Gastrocnemius medialis (tissue), 4 donors: ENCODE measurements around the gene CDK17. TPM values are rescaled to one million over a fixed set of nuclear protein-coding genes. Genes with fewer than 3 reads are reported as not detected.
A peak's percentile ranks its signal among the peaks of the same experiment; 100 is the strongest.

Experiments used
- ATAC-seq, 2 donors: fragments of 150-250 bp; one replicate each; pipeline ENCODE4 v1.9.1; 2016
- DNase-seq, 2 donors: peaks; one replicate each; pipeline ENCODE4 v3.0.0-alpha.2; 2019
- H3K27ac ChIP-seq, 4 donors: fragments of 200-600 bp; sonication (generic); 1 replicate in 1 of 4; 2 replicates in 3 of 4; pipeline ENCODE4 v1.5.1; 2016 to 2018; ENCODE audit warnings: mild to moderate bottlenecking in 2 of 4, moderate library complexity in 1 of 4
- H3K27me3 ChIP-seq, 3 donors: fragments of 200-600 bp; sonication (generic) in 2 of 3; 1 replicate in 1 of 3; 2 replicates in 2 of 3; pipeline versions ENCODE4 v1.5.1 to v1.6.0; 2016 to 2019; ENCODE audit warnings: mild to moderate bottlenecking in 1 of 3, moderate library complexity in 1 of 3
- H3K36me3 ChIP-seq, 2 donors: fragments of 200-600 bp; sonication (generic) in 1 of 2; one replicate each; pipeline ENCODE4 v1.5.1; 2017 to 2018
- H3K4me1 ChIP-seq, 2 donors: fragments of 200-600 bp; sonication (generic) in 1 of 2; one replicate each; pipeline ENCODE4 v1.5.1; 2016 to 2017; ENCODE audit warnings: mild to moderate bottlenecking in 2 of 2
- H3K4me3 ChIP-seq, 4 donors: fragments of 200-600 bp; sonication (generic) in 3 of 4; 1 replicate in 1 of 4; 2 replicates in 3 of 4; pipeline ENCODE4 v1.5.1; 2016 to 2019; ENCODE audit warnings: mild to moderate bottlenecking in 2 of 4
- H3K9me3 ChIP-seq, 3 donors: fragments of 200-600 bp; sonication (generic) in 2 of 3; 1 replicate in 1 of 3; 2 replicates in 2 of 3; pipeline ENCODE4 v1.5.1; 2016 to 2019
- POLR2A ChIP-seq, 2 donors: fragments of 450-650 bp; IDR thresholded peaks; one replicate each; pipeline ENCODE4 v1.6.1; 2017; ENCODE audit warnings: antibody characterized with exemption in 2 of 2, mild to moderate bottlenecking in 2 of 2, moderate library complexity in 2 of 2
- in situ Hi-C, 4 donors: fragments of 200-750 bp; cut with MboI; loops; one replicate each; pipeline versions ENCODE4 v1.15.0 to v1.8.0; 2017; ENCODE audit warnings: low sequenced_read_pairs in 4 of 4
- intact Hi-C: fragments of 100-400 bp; cut with DNase I; formaldehyde crosslinking; loops from one replicate; pipeline ENCODE4 v1.15.1; 2023; ENCODE audit warnings: low total_unique reads
- total RNA-seq, 4 donors: library from RNA; depleted of rRNA; stranded (reverse); fragments of >200 nt; gene quantifications; one replicate each; pipeline versions ENCODE4 v1.1.0 to v1.2.3, GENCODE V29; 2016
- TF ChIP-seq, protein P1 (sequence below), 5 experiments: fragments of 450-650 bp in 3 of 5; fragments of 200-600 bp in 2 of 5; sonication (generic) in 2 of 5; IDR thresholded peaks in 4 of 5; conservative IDR thresholded peaks in 1 of 5; 1 replicate in 4 of 5; 2 replicates in 1 of 5; pipeline ENCODE4 v1.5.1; 2016 to 2019; ENCODE audit warnings: antibody characterized with exemption in 5 of 5, mild to moderate bottlenecking in 3 of 5, moderate library complexity in 3 of 5

CDK17 gene
- total RNA-seq, 4 donors from 2014 or later, result 10.9 to 25.1 (median 20.9) TPM

DNA sequence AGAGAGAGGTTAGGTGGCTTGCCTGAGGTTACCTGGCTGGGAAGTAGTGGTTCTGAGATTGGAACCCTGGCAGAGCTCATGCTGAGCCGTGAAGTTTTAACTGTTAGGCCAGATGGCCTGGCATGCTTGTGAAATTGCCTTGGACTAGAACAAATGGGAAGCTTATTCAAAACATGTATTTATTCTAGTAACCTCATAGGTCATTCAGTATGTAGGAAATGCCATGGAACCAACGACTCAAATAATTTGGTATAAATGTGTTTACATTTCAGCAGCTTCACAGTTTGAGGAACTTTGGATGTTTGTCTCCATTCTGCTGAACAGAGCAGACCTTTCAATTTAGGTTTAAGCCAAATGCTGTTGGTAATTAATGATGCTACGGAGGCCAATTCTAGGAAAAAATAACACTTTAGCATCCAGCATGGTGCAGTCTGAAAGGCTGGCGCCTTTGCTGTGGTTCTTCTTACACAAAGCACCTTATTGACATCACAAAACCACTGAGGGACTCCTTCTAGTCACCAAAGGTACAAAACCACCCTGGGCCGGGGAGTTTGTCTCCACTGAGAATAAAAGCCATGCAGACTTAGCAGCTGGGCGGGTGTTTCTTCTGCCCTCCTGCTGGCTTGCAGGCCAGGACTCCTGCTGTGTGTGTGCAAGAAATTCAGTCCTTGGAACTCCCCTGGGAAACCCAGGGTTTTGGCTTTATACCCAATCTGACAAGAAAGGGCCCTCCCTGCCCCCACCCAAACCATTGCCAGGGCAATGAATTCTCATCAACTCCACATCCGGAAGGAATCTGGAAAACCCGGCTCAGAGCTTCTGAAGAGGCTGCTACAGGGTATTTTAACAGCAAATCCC, 141.9 kb downstream of the CDK17 start:
- DNase-seq (no peak), ATAC-seq (peak; percentile 36 to 47)
- Histone ChIP-seq H3K9me3 (no peaks in the 10 kb centered on the region), H3K4me3 (no peak overlapping the region), H3K4me1 (peaks cover 0 to 12% of the 10 kb centered on the region in 2 donors), H3K36me3 (peaks cover 0 to 11% of the 10 kb centered on the region in 2 donors), H3K27ac (peak overlapping the region in 3 of 4 donors; percentile 40 to 42 (median 42)), H3K27me3 (no peaks in the 10 kb centered on the region)
- in situ Hi-C loops, result no loop called here
- intact Hi-C loops, result no loop called here
- no peak for TF ChIP-seq POLR2A (IDR thresholded peaks at IDR 0.05)
- TF ChIP-seq, protein P1, sequence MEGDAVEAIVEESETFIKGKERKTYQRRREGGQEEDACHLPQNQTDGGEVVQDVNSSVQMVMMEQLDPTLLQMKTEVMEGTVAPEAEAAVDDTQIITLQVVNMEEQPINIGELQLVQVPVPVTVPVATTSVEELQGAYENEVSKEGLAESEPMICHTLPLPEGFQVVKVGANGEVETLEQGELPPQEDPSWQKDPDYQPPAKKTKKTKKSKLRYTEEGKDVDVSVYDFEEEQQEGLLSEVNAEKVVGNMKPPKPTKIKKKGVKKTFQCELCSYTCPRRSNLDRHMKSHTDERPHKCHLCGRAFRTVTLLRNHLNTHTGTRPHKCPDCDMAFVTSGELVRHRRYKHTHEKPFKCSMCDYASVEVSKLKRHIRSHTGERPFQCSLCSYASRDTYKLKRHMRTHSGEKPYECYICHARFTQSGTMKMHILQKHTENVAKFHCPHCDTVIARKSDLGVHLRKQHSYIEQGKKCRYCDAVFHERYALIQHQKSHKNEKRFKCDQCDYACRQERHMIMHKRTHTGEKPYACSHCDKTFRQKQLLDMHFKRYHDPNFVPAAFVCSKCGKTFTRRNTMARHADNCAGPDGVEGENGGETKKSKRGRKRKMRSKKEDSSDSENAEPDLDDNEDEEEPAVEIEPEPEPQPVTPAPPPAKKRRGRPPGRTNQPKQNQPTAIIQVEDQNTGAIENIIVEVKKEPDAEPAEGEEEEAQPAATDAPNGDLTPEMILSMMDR (IDR thresholded peaks at IDR 0.05 in 4 of 5, conservative IDR thresholded peaks at IDR 0.05 in 1 of 5), result no peak

DNA sequence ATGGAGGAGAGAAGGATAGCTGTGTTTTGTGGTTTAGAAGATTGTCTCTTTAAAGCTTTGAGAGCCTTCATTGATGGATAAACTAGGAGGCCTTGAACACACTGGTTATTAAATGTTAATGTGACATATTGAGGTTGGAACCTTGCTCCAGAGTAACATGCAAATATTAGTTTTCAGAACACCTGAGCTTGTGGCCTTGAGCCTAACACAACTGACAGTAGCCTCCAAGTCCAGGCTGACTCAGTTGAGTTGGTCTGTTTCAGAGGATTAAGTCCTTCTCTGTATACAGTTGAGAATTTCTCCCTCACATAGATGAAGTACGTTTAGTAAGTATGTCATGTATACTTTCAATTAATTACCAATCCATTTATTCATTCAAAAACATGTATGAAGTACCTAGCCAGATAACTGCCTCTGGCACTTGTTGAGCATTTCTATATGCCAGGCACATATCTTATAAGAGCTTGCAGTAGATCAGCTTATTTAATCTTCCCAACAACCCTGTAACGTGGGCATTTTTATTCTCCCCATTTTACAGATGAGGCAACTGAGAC, 142.6 kb downstream of the CDK17 start:
- Histone ChIP-seq H3K4me3 (no peak overlapping the region), H3K4me1 (peaks cover 0 to 12% of the 10 kb centered on the region in 2 donors), H3K27ac (peak overlapping the region in 3 of 4 donors; percentile 40 to 57 (median 42)), H3K9me3 (no peaks in the 10 kb centered on the region), H3K36me3 (peaks cover 0 to 11% of the 10 kb centered on the region in 2 donors), H3K27me3 (no peaks in the 10 kb centered on the region)
- intact Hi-C loops, result no loop called here
- no peak for ATAC-seq
- in situ Hi-C loops, result no loop called here
- no peak for DNase-seq
- no peak for TF ChIP-seq POLR2A (IDR thresholded peaks at IDR 0.05)
- TF ChIP-seq, protein P1 (IDR thresholded peaks at IDR 0.05 in 4 of 5, conservative IDR thresholded peaks at IDR 0.05 in 1 of 5), result no peak

DNA sequence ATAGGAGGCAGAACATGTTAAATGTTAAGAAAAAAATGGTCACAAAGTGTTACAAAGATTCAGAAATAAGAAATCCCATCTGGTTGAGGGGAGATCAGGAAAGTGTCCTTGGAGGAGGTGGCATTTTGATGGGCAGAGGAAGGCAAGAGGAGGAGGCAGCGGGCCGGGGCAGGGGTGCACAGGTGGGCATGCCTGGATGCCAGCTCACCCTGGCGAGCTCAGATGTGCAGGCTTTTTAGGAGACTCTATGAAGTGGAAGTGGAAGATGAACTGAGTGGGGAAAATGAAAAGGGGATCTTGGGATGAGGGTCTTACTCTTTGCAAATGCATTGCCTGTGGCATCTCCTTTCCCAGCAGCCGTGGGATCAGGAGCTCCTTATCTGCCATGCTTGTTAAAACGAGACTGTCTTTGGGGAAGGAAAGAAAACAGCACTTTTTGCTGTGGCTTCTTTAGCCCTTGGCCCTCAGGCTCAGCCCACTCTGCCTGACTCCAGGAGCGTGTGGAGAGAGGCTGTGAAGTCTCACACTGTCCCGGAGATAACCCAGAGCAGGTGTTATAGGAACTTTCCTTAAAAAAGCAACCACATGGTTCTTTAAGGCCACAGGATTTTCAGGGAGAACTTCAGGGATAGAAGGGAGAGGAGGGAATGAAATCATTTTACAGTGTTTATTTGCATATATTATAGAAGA, 143.4 kb downstream of the CDK17 start:
- Histone ChIP-seq H3K9me3 (no peaks in the 10 kb centered on the region), H3K36me3 (peaks cover 0 to 11% of the 10 kb centered on the region in 2 donors), H3K27ac (peak overlapping the region in 2 of 4 donors; percentile 57 to 71), H3K4me1 (peaks cover 0 to 12% of the 10 kb centered on the region in 2 donors), H3K4me3 (no peak overlapping the region), H3K27me3 (no peaks in the 10 kb centered on the region)
- in situ Hi-C loops, result no loop called here
- no peak for ATAC-seq
- TF ChIP-seq, protein P1 (IDR thresholded peaks at IDR 0.05 in 4 of 5, conservative IDR thresholded peaks at IDR 0.05 in 1 of 5), result no peak
- no peak for TF ChIP-seq POLR2A (IDR thresholded peaks at IDR 0.05)
- intact Hi-C loops, result no loop called here
- DNase-seq, result no peak

DNA sequence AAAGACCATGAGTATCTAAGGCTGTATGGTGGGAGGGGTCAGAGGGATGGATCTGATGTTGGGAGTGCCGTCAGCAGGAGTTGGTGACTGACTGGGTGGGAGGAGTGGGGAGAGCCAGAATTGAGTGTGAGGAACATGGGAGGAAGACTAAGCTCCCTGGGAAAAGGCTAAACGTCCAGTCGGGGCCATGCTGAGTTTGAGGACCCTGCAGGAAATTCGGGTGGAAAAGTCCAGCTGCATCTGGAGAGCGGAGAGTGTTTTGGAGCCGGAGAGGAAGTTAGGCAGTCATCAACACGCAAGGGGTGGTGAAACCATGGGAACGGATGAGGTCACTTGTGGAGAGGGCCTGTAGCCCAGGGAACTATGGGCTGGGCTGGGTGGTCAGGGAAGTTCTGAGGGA, 145.2 kb downstream of the CDK17 start:
- DNase-seq (peak; percentile 53 to 54), ATAC-seq (peak; percentile 68 to 77)
- peaks cover 0 to 12% of the 10 kb centered on the region in 2 donors for H3K4me1 ChIP-seq
- in situ Hi-C loops (no loop called here), intact Hi-C loops (no loop called here)
- H3K36me3 ChIP-seq, result no peaks in the 10 kb centered on the region
- peak overlapping the region; percentile 53 to 73 (median 64) for H3K27ac ChIP-seq
- no peak overlapping the region for H3K4me3 ChIP-seq
- no peaks in the 10 kb centered on the region for H3K27me3 ChIP-seq
- peak in 1 of 2 donors; percentile 16 for TF ChIP-seq POLR2A (IDR thresholded peaks at IDR 0.05)
- TF ChIP-seq, protein P1 (IDR thresholded peaks at IDR 0.05 in 4 of 5, conservative IDR thresholded peaks at IDR 0.05 in 1 of 5), result no peak
- no peaks in the 10 kb centered on the region for H3K9me3 ChIP-seq
